Measurements from ENCODE around the gene CLC.

DNA sequence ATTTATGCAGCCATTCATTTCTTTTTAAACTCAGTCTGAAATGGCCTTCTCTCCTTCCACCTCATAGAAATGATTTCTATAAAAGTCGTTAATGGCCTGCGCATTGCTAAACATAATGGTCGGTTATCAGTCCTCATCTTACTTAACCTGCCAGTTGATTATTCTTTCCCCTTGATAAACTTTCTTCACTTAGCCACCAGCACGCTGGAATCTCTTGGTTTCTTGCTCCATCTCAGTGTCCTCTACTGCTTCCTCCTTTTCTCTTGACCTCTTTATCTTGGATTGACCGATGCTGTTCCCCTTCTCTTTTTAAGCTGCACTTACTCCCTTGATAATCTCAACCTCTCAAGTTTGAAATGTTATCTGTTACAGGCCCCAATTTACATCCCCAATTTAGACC lies 12.2 kb upstream of the CLC start:
- TF ChIP-seq, protein P1, sequence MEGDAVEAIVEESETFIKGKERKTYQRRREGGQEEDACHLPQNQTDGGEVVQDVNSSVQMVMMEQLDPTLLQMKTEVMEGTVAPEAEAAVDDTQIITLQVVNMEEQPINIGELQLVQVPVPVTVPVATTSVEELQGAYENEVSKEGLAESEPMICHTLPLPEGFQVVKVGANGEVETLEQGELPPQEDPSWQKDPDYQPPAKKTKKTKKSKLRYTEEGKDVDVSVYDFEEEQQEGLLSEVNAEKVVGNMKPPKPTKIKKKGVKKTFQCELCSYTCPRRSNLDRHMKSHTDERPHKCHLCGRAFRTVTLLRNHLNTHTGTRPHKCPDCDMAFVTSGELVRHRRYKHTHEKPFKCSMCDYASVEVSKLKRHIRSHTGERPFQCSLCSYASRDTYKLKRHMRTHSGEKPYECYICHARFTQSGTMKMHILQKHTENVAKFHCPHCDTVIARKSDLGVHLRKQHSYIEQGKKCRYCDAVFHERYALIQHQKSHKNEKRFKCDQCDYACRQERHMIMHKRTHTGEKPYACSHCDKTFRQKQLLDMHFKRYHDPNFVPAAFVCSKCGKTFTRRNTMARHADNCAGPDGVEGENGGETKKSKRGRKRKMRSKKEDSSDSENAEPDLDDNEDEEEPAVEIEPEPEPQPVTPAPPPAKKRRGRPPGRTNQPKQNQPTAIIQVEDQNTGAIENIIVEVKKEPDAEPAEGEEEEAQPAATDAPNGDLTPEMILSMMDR (IDR thresholded peaks at IDR 0.05) = no peak
- TF ChIP-seq EZH2 (IDR thresholded peaks at IDR 0.05) (no peak), EZH2phosphoT487 (IDR thresholded peaks at IDR 0.05) (no peak)
